ENCODE measurements around the gene ENC1.
"Not testable (repeated sequence)": the region's sequence is repeated elsewhere in the genome, so short reads cannot be mapped to it uniquely, and the experiment has no call there.

- not testable (repeated sequence) for TF ChIP-seq POLR2A (IDR thresholded peaks at IDR 0.05; ENCODE audit: low read depth, low read length); POLR2AphosphoS5 (IDR thresholded peaks at IDR 0.05; ENCODE audit: low read depth, low read length); SPI1 (IDR thresholded peaks at IDR 0.05; ENCODE audit: low read depth, low read length); PAX5 (IDR thresholded peaks at IDR 0.05; ENCODE audit: insufficient read depth, low read length, severe bottlenecking)
These were observed 35.9 kb upstream of the ENC1 start for GRCh38 chr5:74676466-74676865.
